K562 (cell line): ENCODE measurements around the gene KIF14. TPM values are rescaled to one million over a fixed set of nuclear protein-coding genes. Genes with fewer than 3 reads are reported as not detected.

ENCODE experiments used
- CAMTA2 ChIP-seq: fragments of 250-450 bp; sonication (Bioruptor Pico); conservative IDR thresholded peaks from 2 replicates; pipeline ENCODE4 v1.5.1; 2022
- FOXP1 ChIP-seq: sonication (generic); formaldehyde crosslinking; IDR thresholded peaks from 2 replicates; pipeline ENCODE4 v1.8.0; 2022; ENCODE audit warnings: mild to moderate bottlenecking, missing genetic modification reagents
- KAT7 ChIP-seq: sonication (generic); formaldehyde crosslinking; IDR thresholded peaks from 2 replicates; pipeline ENCODE4 v1.8.0; 2022; ENCODE audit warnings: missing genetic modification reagents, mild to moderate bottlenecking, borderline replicate concordance
- NCOA6 ChIP-seq: fragments of 450-650 bp; IDR thresholded peaks from 2 replicates; pipeline ENCODE4 v1.6.1; 2017; ENCODE audit warnings: mild to moderate bottlenecking
- POLR2AphosphoS5 ChIP-seq: IDR thresholded peaks from 2 replicates; pipeline ENCODE4 v1.6.1; 2011; ENCODE audit warnings: mild to moderate bottlenecking, low read depth, low read length, moderate library complexity; ENCODE audit not compliant: control insufficient read depth, insufficient read depth
- RAD21 ChIP-seq, 2 experiments: fragments of 250-450 bp in 1 of 2; fragments of 450-650 bp in 1 of 2; sonication (Bioruptor Pico) in 1 of 2; formaldehyde crosslinking in 1 of 2; IDR thresholded peaks in 1 of 2; conservative IDR thresholded peaks in 1 of 2; 2 replicates each; pipeline versions ENCODE4 v1.4.0 to v1.8.0; 2020 to 2022; ENCODE audit warnings: mild to moderate bottlenecking in 2 of 2, moderate library complexity in 1 of 2
- RBM22 ChIP-seq: fragments of 200-400 bp; formaldehyde crosslinking; IDR thresholded peaks from 2 replicates; pipeline ENCODE4 v1.6.1; 2018; ENCODE audit warnings: low read length, low read depth; ENCODE audit not compliant: poor library complexity, severe bottlenecking
- SAFB2 ChIP-seq: fragments of 200-400 bp; formaldehyde crosslinking; IDR thresholded peaks from 2 replicates; pipeline ENCODE4 v1.6.1; 2018; ENCODE audit warnings: borderline replicate concordance, low read length, low read depth, moderate library complexity; ENCODE audit not compliant: severe bottlenecking
- SREBF1 ChIP-seq: fragments of 150-350 bp; IDR thresholded peaks from 2 replicates; pipeline ENCODE4 v1.6.1; 2014; ENCODE audit warnings: antibody characterized with exemption, low read depth, low read length, borderline replicate concordance
- SRSF7 ChIP-seq: fragments of 200-400 bp; formaldehyde crosslinking; optimal IDR thresholded peaks from 2 replicates; pipeline ENCODE3; 2017; ENCODE audit warnings: mild to moderate bottlenecking, low read depth, low read length
- ZNF175 ChIP-seq: fragments of 200-800 bp; sonication (Bioruptor generic); IDR thresholded peaks from 2 replicates; pipeline ENCODE4 v1.6.1; 2016; ENCODE audit warnings: low read depth, mild to moderate bottlenecking, missing genetic modification characterization, missing compliant biosample characterization
- ZNF184 ChIP-seq: sonication (generic); formaldehyde crosslinking; IDR thresholded peaks from 2 replicates; pipeline ENCODE4 v1.5.0; 2020; ENCODE audit warnings: missing genetic modification reagents
- ZNF224 ChIP-seq: sonication (generic); formaldehyde crosslinking; IDR thresholded peaks from 2 replicates; pipeline ENCODE4 v1.8.0; 2022; ENCODE audit warnings: mild to moderate bottlenecking, missing genetic modification reagents
- polyA plus RNA-seq, 8 experiments: library from polyadenylated mRNA; depleted of rRNA in 4 of 8; stranded (reverse) in 5 of 8; unstranded in 3 of 8; fragments of >200 nt; fragmentation: Nextera tagmentation in 2 of 8; fragmentation: Illumina TruSeq in 1 of 8; extraction: Ambion mirVana in 2 of 8; extraction: Trizol in 1 of 8; gene quantifications; 2 replicates each; pipeline versions ENCODE4 v1.2.1 to v1.2.3, GENCODE V29; 2011 to 2014; ENCODE audit warnings: inconsistent platforms in 1 of 8, missing spikeins in 1 of 8
- total RNA-seq, 7 experiments: library from RNA; depleted of rRNA in 6 of 7; stranded (reverse); fragments of >200 nt in 6 of 7; fragmentation: Illumina TruSeq in 2 of 7; extraction: Trizol in 2 of 7; gene quantifications; 2 replicates each; pipeline versions ENCODE4 v1.2.1 to v1.2.3, GENCODE V29; 2011 to 2021; ENCODE audit warnings: low replicate concordance in 1 of 7
- TF ChIP-seq, protein P1 (sequence below): sonication (generic); formaldehyde crosslinking; IDR thresholded peaks from 2 replicates; pipeline ENCODE4 v1.8.1; 2022; ENCODE audit warnings: missing genetic modification reagents
- TF ChIP-seq, protein P2 (sequence below): fragments of 250-450 bp; sonication (Bioruptor Pico); IDR thresholded peaks from 2 replicates; pipeline ENCODE4 v1.8.0; 2022; ENCODE audit warnings: moderate library complexity, mild to moderate bottlenecking, inconsistent platforms
- TF ChIP-seq, protein P3 (sequence below): fragments of 450-650 bp; IDR thresholded peaks from 2 replicates; pipeline ENCODE4 v1.6.1; 2016; ENCODE audit warnings: missing biosample characterization, missing genetic modification characterization
- TF ChIP-seq, protein P4 (sequence below): fragments of 250-450 bp; sonication (Bioruptor Pico); IDR thresholded peaks from 2 replicates; pipeline ENCODE4 v1.9.0; 2021; ENCODE audit warnings: mild to moderate bottlenecking

The KIF14 gene
- total and polyA plus RNA-seq, 9 of the 15 experiments (the other 6 are each of a cell fraction or from before 2014, with no cell fraction given) = 11.5 to 47.4 (median 29.0) TPM

DNA sequence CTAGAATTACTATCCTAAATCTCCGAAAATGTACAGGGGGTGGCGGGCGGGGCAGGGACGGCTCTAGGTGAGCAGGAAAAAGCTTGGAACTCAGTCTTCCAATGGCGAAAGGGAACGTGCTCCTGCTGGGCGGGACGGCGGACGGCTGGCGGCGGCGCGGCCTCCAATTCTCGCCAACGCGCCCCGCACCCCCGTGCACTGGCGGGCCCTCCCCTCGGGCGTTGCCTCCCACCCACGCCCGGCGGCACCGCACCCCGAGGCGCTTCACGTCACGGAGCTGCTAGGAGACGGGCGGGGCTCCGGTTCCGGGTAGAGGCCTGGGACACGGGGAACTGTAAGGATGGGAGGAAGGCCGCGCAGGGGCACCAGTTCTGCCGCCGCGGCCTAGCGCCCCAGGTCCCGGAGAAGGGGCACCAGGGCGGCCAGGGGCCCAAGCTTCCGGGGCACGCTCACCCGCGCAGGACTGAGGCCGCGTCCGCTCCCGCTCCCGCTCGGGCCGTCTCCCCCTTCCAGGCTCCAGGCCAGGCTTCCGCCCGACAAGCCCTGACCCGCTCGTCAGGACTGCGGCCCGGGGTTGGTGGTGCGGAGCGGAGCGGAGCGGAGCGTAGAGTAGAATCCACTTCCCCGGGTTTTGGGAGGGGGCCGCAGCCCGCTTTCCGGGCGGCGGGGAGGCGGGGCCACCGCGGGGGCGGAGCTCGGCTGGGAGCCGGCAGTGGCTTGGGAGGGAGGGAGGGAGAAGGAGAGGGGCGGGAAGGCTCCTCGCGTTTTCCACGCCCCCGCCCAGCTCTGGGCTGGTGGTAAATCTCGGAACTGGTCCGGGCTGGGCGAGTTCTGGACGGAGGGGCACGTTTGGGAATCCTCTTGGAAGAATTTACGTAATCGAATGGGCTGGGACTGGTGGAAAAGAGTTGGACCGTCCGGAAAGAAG is 49.0 kb upstream of the KIF14 start, which contains the start of gene DDX59 (continued):
- 0 out of 2 replicates have a peak, but pooled peaks have one; percentile 11 for TF ChIP-seq ZNF175 (CRISPR knock-in tag)
- peak; percentile 93 for TF ChIP-seq RBM22
- TF ChIP-seq, protein P1, sequence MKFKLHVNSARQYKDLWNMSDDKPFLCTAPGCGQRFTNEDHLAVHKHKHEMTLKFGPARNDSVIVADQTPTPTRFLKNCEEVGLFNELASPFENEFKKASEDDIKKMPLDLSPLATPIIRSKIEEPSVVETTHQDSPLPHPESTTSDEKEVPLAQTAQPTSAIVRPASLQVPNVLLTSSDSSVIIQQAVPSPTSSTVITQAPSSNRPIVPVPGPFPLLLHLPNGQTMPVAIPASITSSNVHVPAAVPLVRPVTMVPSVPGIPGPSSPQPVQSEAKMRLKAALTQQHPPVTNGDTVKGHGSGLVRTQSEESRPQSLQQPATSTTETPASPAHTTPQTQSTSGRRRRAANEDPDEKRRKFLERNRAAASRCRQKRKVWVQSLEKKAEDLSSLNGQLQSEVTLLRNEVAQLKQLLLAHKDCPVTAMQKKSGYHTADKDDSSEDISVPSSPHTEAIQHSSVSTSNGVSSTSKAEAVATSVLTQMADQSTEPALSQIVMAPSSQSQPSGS (CRISPR knock-in tag) = no peak
- peak in 1 of 2 experiments; percentile 5; a peak in 1 of 4 replicates for TF ChIP-seq RAD21 (CRISPR knock-in tag; conservative IDR thresholded peaks at IDR 0.05 in 1 of 2, IDR thresholded peaks at IDR 0.05 in 1 of 2)
- TF ChIP-seq, protein P2, sequence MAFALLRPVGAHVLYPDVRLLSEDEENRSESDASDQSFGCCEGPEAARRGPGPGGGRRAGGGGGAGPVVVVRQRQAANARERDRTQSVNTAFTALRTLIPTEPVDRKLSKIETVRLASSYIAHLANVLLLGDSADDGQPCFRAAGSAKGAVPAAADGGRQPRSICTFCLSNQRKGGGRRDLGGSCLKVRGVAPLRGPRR = no peak
- TF ChIP-seq SREBF1 = no peak
- TF ChIP-seq, protein P3, sequence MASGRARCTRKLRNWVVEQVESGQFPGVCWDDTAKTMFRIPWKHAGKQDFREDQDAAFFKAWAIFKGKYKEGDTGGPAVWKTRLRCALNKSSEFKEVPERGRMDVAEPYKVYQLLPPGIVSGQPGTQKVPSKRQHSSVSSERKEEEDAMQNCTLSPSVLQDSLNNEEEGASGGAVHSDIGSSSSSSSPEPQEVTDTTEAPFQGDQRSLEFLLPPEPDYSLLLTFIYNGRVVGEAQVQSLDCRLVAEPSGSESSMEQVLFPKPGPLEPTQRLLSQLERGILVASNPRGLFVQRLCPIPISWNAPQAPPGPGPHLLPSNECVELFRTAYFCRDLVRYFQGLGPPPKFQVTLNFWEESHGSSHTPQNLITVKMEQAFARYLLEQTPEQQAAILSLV = no peak
- no peak for TF ChIP-seq SAFB2
- no peak for TF ChIP-seq SRSF7
- TF ChIP-seq POLR2AphosphoS5 = peak; percentile 78
- peak; percentile 87 for TF ChIP-seq FOXP1 (CRISPR knock-in tag)
- peak; percentile 80; the same call in 1 of the 2 replicates for TF ChIP-seq ZNF224 (CRISPR knock-in tag)
- TF ChIP-seq, protein P4, sequence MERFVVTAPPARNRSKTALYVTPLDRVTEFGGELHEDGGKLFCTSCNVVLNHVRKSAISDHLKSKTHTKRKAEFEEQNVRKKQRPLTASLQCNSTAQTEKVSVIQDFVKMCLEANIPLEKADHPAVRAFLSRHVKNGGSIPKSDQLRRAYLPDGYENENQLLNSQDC = 0 out of 2 replicates have a peak, but pooled peaks have one; percentile 22
- TF ChIP-seq ZNF184 (CRISPR knock-in tag) = no peak
- TF ChIP-seq NCOA6 = no peak
- no peak for TF ChIP-seq CAMTA2 (CRISPR knock-in tag)
- TF ChIP-seq KAT7 = peak; percentile 98; the same call in 1 of the 2 replicates
